HEK293 (cell line): Measurements from ENCODE around the gene DCAF5.

Experiments
- GLIS2 ChIP-seq: fragments of 450-650 bp; formaldehyde crosslinking; IDR thresholded peaks from 2 replicates; pipeline ENCODE4 v1.5.1; 2016; ENCODE audit warnings: missing biosample characterization, missing genetic modification characterization
- IKZF3 ChIP-seq: fragments of 450-650 bp; IDR thresholded peaks from 2 replicates; pipeline ENCODE4 v1.5.0; 2018; ENCODE audit warnings: missing biosample characterization, mild to moderate bottlenecking, missing genetic modification characterization, moderate library complexity
- KLF8 ChIP-seq: fragments of 450-650 bp; formaldehyde crosslinking; IDR thresholded peaks from 2 replicates; pipeline ENCODE4 v1.5.1; 2016; ENCODE audit warnings: missing biosample characterization, missing genetic modification characterization
- KLF9 ChIP-seq: fragments of 450-650 bp; formaldehyde crosslinking; IDR thresholded peaks from 2 replicates; pipeline ENCODE4 v1.5.1; 2016; ENCODE audit warnings: missing biosample characterization, missing genetic modification characterization, low read depth
- MYNN ChIP-seq: fragments of 450-650 bp; formaldehyde crosslinking; IDR thresholded peaks from 2 replicates; pipeline ENCODE4 v1.5.1; 2016; ENCODE audit warnings: missing biosample characterization, missing genetic modification characterization, borderline replicate concordance
- PRDM2 ChIP-seq: fragments of 450-650 bp; formaldehyde crosslinking; IDR thresholded peaks from 2 replicates; pipeline ENCODE4 v1.5.1; 2016; ENCODE audit warnings: missing biosample characterization, missing genetic modification characterization, borderline replicate concordance
- ZBTB11 ChIP-seq: fragments of 450-650 bp; formaldehyde crosslinking; conservative IDR thresholded peaks from 2 replicates; pipeline ENCODE4 v1.5.1; 2016; ENCODE audit warnings: low read depth, missing biosample characterization, missing genetic modification characterization
- ZNF114 ChIP-seq: fragments of 450-650 bp; formaldehyde crosslinking; IDR thresholded peaks from 2 replicates; pipeline ENCODE4 v1.5.0; 2017; ENCODE audit warnings: missing biosample characterization, missing genetic modification characterization
- ZNF16 ChIP-seq: fragments of 450-650 bp; formaldehyde crosslinking; IDR thresholded peaks from 2 replicates; pipeline ENCODE4 v1.5.1; 2016; ENCODE audit warnings: low read depth, missing biosample characterization, missing genetic modification characterization
- ZNF18 ChIP-seq: fragments of 450-650 bp; formaldehyde crosslinking; IDR thresholded peaks from 2 replicates; pipeline ENCODE4 v1.5.1; 2016; ENCODE audit warnings: missing biosample characterization, missing genetic modification characterization
- ZNF184 ChIP-seq: fragments of 450-650 bp; IDR thresholded peaks from 2 replicates; pipeline ENCODE4 v1.5.1; 2018; ENCODE audit warnings: missing biosample characterization, mild to moderate bottlenecking, missing genetic modification characterization
- ZNF24 ChIP-seq: fragments of 450-650 bp; formaldehyde crosslinking; IDR thresholded peaks from 2 replicates; pipeline ENCODE4 v1.5.1; 2016; ENCODE audit warnings: missing biosample characterization, missing genetic modification characterization
- ZNF398 ChIP-seq: fragments of 450-650 bp; formaldehyde crosslinking; IDR thresholded peaks from 2 replicates; pipeline ENCODE4 v1.5.1; 2017; ENCODE audit warnings: missing biosample characterization, missing genetic modification characterization
- ZNF501 ChIP-seq: fragments of 450-650 bp; formaldehyde crosslinking; IDR thresholded peaks from 2 replicates; pipeline ENCODE4 v1.5.1; 2016; ENCODE audit warnings: missing biosample characterization, missing genetic modification characterization
- ZNF580 ChIP-seq: fragments of 450-650 bp; formaldehyde crosslinking; IDR thresholded peaks from 2 replicates; pipeline ENCODE4 v1.5.1; 2016; ENCODE audit warnings: missing biosample characterization, missing genetic modification characterization
- ZNF639 ChIP-seq: fragments of 450-650 bp; formaldehyde crosslinking; IDR thresholded peaks from 2 replicates; pipeline ENCODE4 v1.5.1; 2016; ENCODE audit warnings: missing biosample characterization, missing genetic modification characterization
- ZNF654 ChIP-seq: fragments of 450-650 bp; formaldehyde crosslinking; IDR thresholded peaks from 2 replicates; pipeline ENCODE4 v1.5.1; 2016; ENCODE audit warnings: low read depth, missing biosample characterization, missing genetic modification characterization
- ZNF692 ChIP-seq: fragments of 450-650 bp; formaldehyde crosslinking; IDR thresholded peaks from 2 replicates; pipeline ENCODE4 v1.5.1; 2016; ENCODE audit warnings: missing biosample characterization, missing genetic modification characterization
- ZSCAN5A ChIP-seq: fragments of 450-650 bp; formaldehyde crosslinking; IDR thresholded peaks from 2 replicates; pipeline ENCODE4 v1.5.1; 2016; ENCODE audit warnings: missing biosample characterization, missing genetic modification characterization
- ZXDB ChIP-seq: fragments of 450-650 bp; formaldehyde crosslinking; IDR thresholded peaks from 2 replicates; pipeline ENCODE4 v1.5.1; 2016; ENCODE audit warnings: missing biosample characterization, missing genetic modification characterization

DCAF5 gene

GRCh38 chr14:69151458-69152180 lies 1.3 kb downstream of the DCAF5 start (continued):
- peak; percentile 78 for TF ChIP-seq ZNF398
- TF ChIP-seq ZSCAN5A = no peak
- 0 out of 2 replicates have a peak, but pooled peaks have one; percentile 16 for TF ChIP-seq IKZF3 (tag by site-specific recombination)
- TF ChIP-seq ZNF501 (tag by site-specific recombination) = peak; percentile 61; the same call in 1 of the 2 replicates
- TF ChIP-seq ZNF18 (tag by site-specific recombination) = no peak
- TF ChIP-seq ZNF654 (tag by site-specific recombination) = 0 out of 2 replicates have a peak, but pooled peaks have one; percentile 11
- TF ChIP-seq ZNF692 = peak; percentile 64; the same call in 1 of the 2 replicates
- 0 out of 2 replicates have a peak, but pooled peaks have one; percentile 29 for TF ChIP-seq MYNN (tag by site-specific recombination)
- 0 out of 2 replicates have a peak, but pooled peaks have one; percentile 60 for TF ChIP-seq ZNF24 (tag by site-specific recombination)
- peak; percentile 66; the same call in 1 of the 2 replicates for TF ChIP-seq ZNF639
- TF ChIP-seq PRDM2 = no peak
- peak; percentile 29; the same call in 1 of the 2 replicates for TF ChIP-seq ZNF184 (tag by site-specific recombination)
- TF ChIP-seq GLIS2 (tag by site-specific recombination) = peak; percentile 89
- peak; percentile 36 for TF ChIP-seq ZBTB11 (tag by site-specific recombination)
- TF ChIP-seq KLF8 = peak; percentile 56; the same call in 1 of the 2 replicates
- no peak for TF ChIP-seq ZNF114 (tag by site-specific recombination)
- peak; percentile 63 for TF ChIP-seq ZXDB (tag by site-specific recombination)
- 0 out of 2 replicates have a peak, but pooled peaks have one; percentile 52 for TF ChIP-seq ZNF580
- TF ChIP-seq KLF9 = peak; percentile 22; the same call in 1 of the 2 replicates
- TF ChIP-seq ZNF16 (tag by site-specific recombination) = no peak
